Endothelial cell of umbilical vein (primary cell): ENCODE data around the gene SLC15A3. TPM values are rescaled to one million over a fixed set of nuclear protein-coding genes. Genes with fewer than 3 reads are reported as not detected.

Experiments used
- BruUV-seq: library from RNA; stranded (reverse); fragments of 400-500 nt; replicated peaks from 2 replicates; lab custom pipeline; 2021; lab: Mats Ljungman, UMichigan
- CTCF ChIA-PET: fragments of 300-600, 350-600 bp; sonication (Branson Sonifier 250); formaldehyde crosslinking; loops from one replicate; lab custom pipeline; 2021; ENCODE audit warnings: antibody characterized with exemption, inconsistent platforms; lab: Charles Lee
- POLR2A ChIA-PET: fragments of 300-600, 350-600 bp; sonication (Branson Sonifier 250); formaldehyde crosslinking; loops from one replicate; lab custom pipeline; 2021; ENCODE audit warnings: antibody characterized with exemption, inconsistent platforms; lab: Charles Lee
- DNase-seq: peaks from one replicate; pipeline ENCODE4 v3.0.0-alpha.2; 2011; ENCODE audit warnings: low read depth, low spot score
- FAIRE-seq: peaks from 2 replicates; lab custom pipeline; 2011; peaks lifted over from hg19 to GRCh38; lab: Jason Lieb, UNC
- H2AFZ ChIP-seq: 2 replicates; pipeline ENCODE4 v1.6.0; 2012; ENCODE audit warnings: low read depth, low read length, control low read depth, inconsistent platforms
- H3K27ac ChIP-seq: 2 replicates; pipeline ENCODE4 v1.5.1; 2011; ENCODE audit warnings: low read depth, mild to moderate bottlenecking, control low read depth, low read length, moderate library complexity; ENCODE audit not compliant: insufficient read depth
- H3K27me3 ChIP-seq, 2 experiments: 2 replicates each; pipeline versions ENCODE4 v1.6.0 to v1.6.1; 2011; ENCODE audit warnings: low read length in 2 of 2, mixed read lengths in 1 of 2; ENCODE audit not compliant: control insufficient read depth in 2 of 2, insufficient read depth in 2 of 2
- H3K36me3 ChIP-seq, 2 experiments: 2 replicates in 1 of 2; 3 replicates in 1 of 2; pipeline ENCODE4 v1.5.1; 2011; ENCODE audit warnings: low read length in 2 of 2, mild to moderate bottlenecking in 1 of 2, moderate library complexity in 1 of 2; ENCODE audit not compliant: control insufficient read depth in 2 of 2, insufficient read depth in 2 of 2; ENCODE audit errors: extremely low read depth in 1 of 2
- H3K4me1 ChIP-seq: 3 replicates; pipeline ENCODE4 v1.5.1; 2011; ENCODE audit warnings: mild to moderate bottlenecking, low read length; ENCODE audit not compliant: control insufficient read depth, insufficient read depth; ENCODE audit errors: extremely low read depth
- H3K4me2 ChIP-seq: 2 replicates; pipeline ENCODE4 v1.6.1; 2011; ENCODE audit warnings: low read length, control low read depth, mixed read lengths; ENCODE audit not compliant: insufficient read depth
- H3K4me3 ChIP-seq, 3 experiments: fragments of 200-600 bp in 1 of 3; sonication (generic), shearing (Covaris generic) in 1 of 3; replicated peaks in 1 of 3; 2 replicates each; pipeline ENCODE4 v1.5.1; 2011 to 2016; ENCODE audit warnings: control low read depth in 3 of 3, low read length in 3 of 3, mild to moderate bottlenecking in 2 of 3, inconsistent platforms in 1 of 3, low read depth in 1 of 3, moderate library complexity in 1 of 3; ENCODE audit not compliant: insufficient read depth in 1 of 3
- H3K79me2 ChIP-seq: 2 replicates; pipeline ENCODE4 v1.6.0; 2012; ENCODE audit warnings: low read length, inconsistent platforms; ENCODE audit not compliant: control insufficient read depth, insufficient read depth
- H3K9ac ChIP-seq: replicated peaks from 2 replicates; pipeline ENCODE3; 2011; ENCODE audit warnings: low read length, control low read depth; ENCODE audit not compliant: insufficient read depth; ENCODE audit errors: extremely low read depth
- H3K9me1 ChIP-seq: replicated peaks from 3 replicates; pipeline ENCODE4 v1.6.0; 2011; ENCODE audit warnings: mild to moderate bottlenecking, low read length; ENCODE audit not compliant: control insufficient read depth, insufficient read depth; ENCODE audit errors: extremely low read depth
- H3K9me3 ChIP-seq: replicated peaks from 2 replicates; pipeline ENCODE4 v1.5.1; 2012; ENCODE audit warnings: low read length, inconsistent platforms; ENCODE audit not compliant: control insufficient read depth, insufficient read depth
- H4K20me1 ChIP-seq: replicated peaks from 2 replicates; pipeline ENCODE3; 2011; ENCODE audit warnings: mild to moderate bottlenecking, low read length; ENCODE audit not compliant: control insufficient read depth, insufficient read depth; ENCODE audit errors: extremely low read depth
- EZH2 ChIP-seq: IDR thresholded peaks from 2 replicates; pipeline ENCODE4 v1.6.1; 2012; ENCODE audit warnings: borderline replicate concordance, low read depth, mild to moderate bottlenecking, moderate library complexity, low read length, inconsistent platforms; ENCODE audit not compliant: severe bottlenecking
- FOS ChIP-seq: IDR thresholded peaks from 2 replicates; pipeline ENCODE4 v1.6.1; 2011; ENCODE audit warnings: mild to moderate bottlenecking, low read length, moderate library complexity, borderline replicate concordance; ENCODE audit not compliant: insufficient read depth
- GATA2 ChIP-seq: IDR thresholded peaks from 2 replicates; pipeline ENCODE4 v1.7.0; 2011; ENCODE audit warnings: low read depth, mild to moderate bottlenecking, moderate library complexity, mixed read lengths, low read length; ENCODE audit not compliant: insufficient read length, insufficient read depth
- JUN ChIP-seq: IDR thresholded peaks from 2 replicates; pipeline ENCODE4 v1.6.1; 2011; ENCODE audit warnings: borderline replicate concordance, low read depth; ENCODE audit not compliant: insufficient read length, insufficient read depth
- MYC ChIP-seq: IDR thresholded peaks from one replicate; pipeline ENCODE4 v1.6.1; 2011; ENCODE audit warnings: mild to moderate bottlenecking, low read depth, low read length
- POLR2A ChIP-seq: IDR thresholded peaks from 2 replicates; pipeline ENCODE4 v1.6.1; 2012; ENCODE audit warnings: low read depth, mild to moderate bottlenecking, control low read depth, low read length
- POLR2AphosphoS5 ChIP-seq: IDR thresholded peaks from 2 replicates; pipeline ENCODE4 v1.6.1; 2012; ENCODE audit warnings: low read depth, mild to moderate bottlenecking, control low read depth, low read length, moderate library complexity; ENCODE audit not compliant: insufficient read depth
- dilution Hi-C: fragments of 300-500 bp; cut with MboI; formaldehyde crosslinking; loops from one replicate; pipeline ENCODE4 v1.15.0; 2019; ENCODE audit warnings: low sequenced_read_pairs; ENCODE audit not compliant: extremely low pct_ligation_motif_present
- intact Hi-C: fragments of 100-400 bp; cut with micrococcal nuclease; formaldehyde crosslinking; loops from one replicate; pipeline ENCODE4 v1.10.0; 2022
- polyA plus RNA-seq, 4 experiments: library from polyadenylated mRNA; depleted of rRNA in 3 of 4; stranded (reverse) in 3 of 4; unstranded in 1 of 4; fragments of >200 nt; gene quantifications; 2 replicates each; pipeline versions ENCODE4 v1.2.1 to v1.2.3, GENCODE V29; 2011 to 2012; ENCODE audit warnings: missing spikeins in 1 of 4
- total RNA-seq: library from RNA; stranded (reverse); gene quantifications from 2 replicates; pipeline ENCODE4 v1.2.3, GENCODE V29; 2021
- TF ChIP-seq, protein P1 (sequence below), 2 donors: IDR thresholded peaks; 1 replicate in 1 of 2; 2 replicates in 1 of 2; pipeline ENCODE4 v1.5.1; 2011; ENCODE audit warnings: low read length in 2 of 2, mild to moderate bottlenecking in 2 of 2, moderate library complexity in 2 of 2, control low read depth in 1 of 2, inconsistent platforms in 1 of 2, low read depth in 1 of 2; ENCODE audit not compliant: insufficient read depth in 1 of 2; ENCODE audit errors: extremely low read depth in 1 of 2
- TF ChIP-seq, protein P2 (sequence below): IDR thresholded peaks from 2 replicates; pipeline ENCODE4 v1.6.1; 2011; ENCODE audit not compliant: insufficient read depth, insufficient read length

Gene SLC15A3
- total and polyA plus RNA-seq, 2 donors (not counting 3 experiments of a cell fraction or from before 2014, with no cell fraction given): 3.3 to 4.4 TPM

DNA sequence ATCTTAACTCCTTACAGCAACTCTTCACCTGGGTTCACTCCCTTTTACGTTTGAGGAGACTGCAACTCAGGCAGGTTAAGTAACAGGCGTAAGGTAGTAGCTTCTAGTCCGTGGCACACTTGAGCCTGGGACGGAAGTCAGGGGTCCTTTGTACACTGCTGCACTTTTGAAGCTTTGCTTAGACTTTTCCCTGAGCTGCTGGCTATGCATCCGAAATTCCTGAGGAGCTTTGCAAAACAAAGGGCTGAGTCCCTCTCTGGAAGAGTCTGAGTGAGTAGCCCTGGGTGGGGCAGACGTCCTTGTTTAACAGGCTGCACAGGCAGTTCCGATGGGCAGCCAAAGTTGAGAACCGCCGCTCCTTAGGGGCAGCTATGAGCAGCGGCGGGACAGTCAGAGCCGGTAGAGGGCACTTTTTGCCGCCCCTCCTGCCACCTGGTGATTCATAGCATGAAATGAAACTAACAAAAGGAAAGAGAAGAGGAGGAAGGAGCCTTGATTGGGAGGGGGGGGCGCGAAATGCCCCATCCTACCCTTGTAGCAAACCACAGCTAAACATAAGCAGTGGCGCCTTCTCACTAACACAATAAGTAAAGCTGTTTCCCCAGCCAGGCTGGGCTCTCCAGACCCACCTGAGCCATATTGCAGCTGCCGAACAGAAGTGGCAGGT lies 36.6 kb downstream of the SLC15A3 start:
- ChIA-PET CTCF (interaction anchor here (0.8 to 4.8 kb wide), 14 partner anchors 9 to 271 kb away, joined by 3 to 32 read pairs (median 5); partner anchors contain the start of gene TMEM132A), POLR2A (interaction anchor here (1.5 kb wide), 1 partner anchor 16 kb away, joined by 4 read pairs; no protein-coding TSS in a partner anchor)
- TF ChIP-seq, protein P1, sequence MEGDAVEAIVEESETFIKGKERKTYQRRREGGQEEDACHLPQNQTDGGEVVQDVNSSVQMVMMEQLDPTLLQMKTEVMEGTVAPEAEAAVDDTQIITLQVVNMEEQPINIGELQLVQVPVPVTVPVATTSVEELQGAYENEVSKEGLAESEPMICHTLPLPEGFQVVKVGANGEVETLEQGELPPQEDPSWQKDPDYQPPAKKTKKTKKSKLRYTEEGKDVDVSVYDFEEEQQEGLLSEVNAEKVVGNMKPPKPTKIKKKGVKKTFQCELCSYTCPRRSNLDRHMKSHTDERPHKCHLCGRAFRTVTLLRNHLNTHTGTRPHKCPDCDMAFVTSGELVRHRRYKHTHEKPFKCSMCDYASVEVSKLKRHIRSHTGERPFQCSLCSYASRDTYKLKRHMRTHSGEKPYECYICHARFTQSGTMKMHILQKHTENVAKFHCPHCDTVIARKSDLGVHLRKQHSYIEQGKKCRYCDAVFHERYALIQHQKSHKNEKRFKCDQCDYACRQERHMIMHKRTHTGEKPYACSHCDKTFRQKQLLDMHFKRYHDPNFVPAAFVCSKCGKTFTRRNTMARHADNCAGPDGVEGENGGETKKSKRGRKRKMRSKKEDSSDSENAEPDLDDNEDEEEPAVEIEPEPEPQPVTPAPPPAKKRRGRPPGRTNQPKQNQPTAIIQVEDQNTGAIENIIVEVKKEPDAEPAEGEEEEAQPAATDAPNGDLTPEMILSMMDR (IDR thresholded peaks at IDR 0.05; ENCODE audit: extremely low read depth in 1 of 2, insufficient read depth in 1 of 2, low read depth in 1 of 2, low read length in 2 of 2): peak; percentile 15 to 38
- TF ChIP-seq POLR2AphosphoS5 (no peak), POLR2A (no peak), EZH2 (no peak), MYC (no peak), FOS (peak; percentile 72), JUN (peak; percentile 9), GATA2 (no peak)
- TF ChIP-seq, protein P2, sequence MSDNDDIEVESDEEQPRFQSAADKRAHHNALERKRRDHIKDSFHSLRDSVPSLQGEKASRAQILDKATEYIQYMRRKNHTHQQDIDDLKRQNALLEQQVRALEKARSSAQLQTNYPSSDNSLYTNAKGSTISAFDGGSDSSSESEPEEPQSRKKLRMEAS: no peak
- BruUV-seq: TSS peak; percentile 37
- peak; percentile 77 for DNase-seq
- H3K9me3 ChIP-seq: no peaks in the 10 kb centered on the region
- H3K9ac ChIP-seq: peak overlapping the region; percentile 74
- dilution Hi-C loops (no loop called here), intact Hi-C loops (loop anchor here (1.0 to 10.0 kb wide), 3 partner anchors 9 to 219 kb away; partner anchors contain the start of genes CCDC86 and TMEM132A)
- peak overlapping the region; percentile 65 for H3K27ac ChIP-seq
- H3K27me3 ChIP-seq: no peaks in the 10 kb centered on the region
- H3K4me3 ChIP-seq: peak overlapping the region; percentile 43 to 79 (median 76)
- H3K4me1 ChIP-seq: peaks cover 46% of the 10 kb centered on the region
- peaks cover 51% of the 10 kb centered on the region for H3K79me2 ChIP-seq
- H3K36me3 ChIP-seq: peaks cover 0 to under 1% of the 10 kb centered on the region in 2 experiments
- H4K20me1 ChIP-seq: no peaks in the 10 kb centered on the region
- H2AFZ ChIP-seq: peak overlapping the region; percentile 10
- H3K9me1 ChIP-seq: no peaks in the 10 kb centered on the region
- peak; percentile 79 for FAIRE-seq
- H3K4me2 ChIP-seq: peak overlapping the region; percentile 94
